Stimulated activated CD4-positive, alpha-beta T cell treated with anti-CD3 and anti-CD28 coated beads, Interleukin-4, amount 100 ng/mL, for 48 hours (primary cell): Measurements from ENCODE around the gene PEX14.

Source experiments
- DNase-seq, 2 donors: peaks; one replicate each; pipeline ENCODE4 v3.0.0-alpha.2; 2020; ENCODE audit warnings: low read depth in 2 of 2

PEX14 gene

GRCh38 chr1:10593750-10594149 lies 119.0 kb downstream of the PEX14 start:
- no peak for DNase-seq

- no peak for DNase-seq
Measured at GRCh38 chr1:10594595-10595223, 120.0 kb downstream of the PEX14 start.

GRCh38 chr1:10596780-10597179 lies 122.0 kb downstream of the PEX14 start:
- DNase-seq = no peak

GRCh38 chr1:10597492-10598388 lies 123.0 kb downstream of the PEX14 start:
- DNase-seq = no peak

- no peak for DNase-seq
Measured at GRCh38 chr1:10598389-10598702, 123.6 kb downstream of the PEX14 start.

GRCh38 chr1:10599194-10599861 lies 124.6 kb downstream of the PEX14 start:
- DNase-seq = no peak

- no peak for DNase-seq
Measured at GRCh38 chr1:10601342-10602070, 126.8 kb downstream of the PEX14 start.

GRCh38 chr1:10602936-10603335 lies 128.2 kb downstream of the PEX14 start:
- no peak for DNase-seq

- DNase-seq = no peak
Measured at GRCh38 chr1:10604966-10605365, 130.2 kb downstream of the PEX14 start.

- no peak for DNase-seq
Measured at GRCh38 chr1:10606064-10606463, 131.3 kb downstream of the PEX14 start.

- DNase-seq = no peak
Measured at GRCh38 chr1:10607228-10607627, 132.5 kb downstream of the PEX14 start.

- DNase-seq = no peak
Measured at GRCh38 chr1:10608690-10609089, 133.9 kb downstream of the PEX14 start.

- DNase-seq = no peak
Measured at GRCh38 chr1:10610901-10611600, 136.3 kb downstream of the PEX14 start.

GRCh38 chr1:10612436-10613160 lies 137.8 kb downstream of the PEX14 start:
- no peak for DNase-seq

GRCh38 chr1:10613340-10613739 lies 138.6 kb downstream of the PEX14 start:
- DNase-seq = no peak

- no peak for DNase-seq
Measured at GRCh38 chr1:10613861-10614260, 139.1 kb downstream of the PEX14 start.

- DNase-seq = no peak
Measured at GRCh38 chr1:10614377-10615225, 139.9 kb downstream of the PEX14 start.

- DNase-seq = no peak
Measured at GRCh38 chr1:10615332-10615731, 140.6 kb downstream of the PEX14 start.

GRCh38 chr1:10615932-10616671 lies 141.4 kb downstream of the PEX14 start:
- DNase-seq = no peak
